GM23338 (cell line): ENCODE measurements around the gene REV3L. TPM values are rescaled to one million over a fixed set of nuclear protein-coding genes. Genes with fewer than 3 reads are reported as not detected.

Source experiments
- ATAC-seq: fragments of 200-7000 bp; cut with Tn5 transposase; 3 replicates; pipeline ENCODE4 v1.9.1; 2020
- DNase-seq: peaks from one replicate; pipeline ENCODE4 v3.0.0-alpha.2; 2015; ENCODE audit warnings: low spot score
- H2AFZ ChIP-seq: fragments of 200-600 bp; sonication (generic); 2 replicates; pipeline ENCODE4 v1.8.0; 2016; ENCODE audit warnings: antibody characterized with exemption, mild to moderate bottlenecking, moderate library complexity
- H3F3A ChIP-seq: fragments of 200-600 bp; sonication (generic); replicated peaks from 2 replicates; pipeline ENCODE4 v1.8.0; 2017; ENCODE audit warnings: antibody characterized with exemption, mixed run types, low read depth
- H3K27ac ChIP-seq: fragments of 200-600 bp; sonication (generic); 2 replicates; pipeline ENCODE4 v1.6.1; 2016; ENCODE audit warnings: low read depth
- H3K27me3 ChIP-seq: fragments of 200-600 bp; sonication (generic); 2 replicates; pipeline ENCODE4 v1.8.0; 2016; ENCODE audit warnings: mild to moderate bottlenecking, mixed run types, moderate library complexity; ENCODE audit not compliant: insufficient read depth
- H3K36me3 ChIP-seq: fragments of 200-600 bp; sonication (generic); 2 replicates; pipeline ENCODE4 v1.8.0; 2016; ENCODE audit warnings: mild to moderate bottlenecking; ENCODE audit not compliant: insufficient read depth
- H3K4me1 ChIP-seq: fragments of 200-600 bp; sonication (generic); 2 replicates; pipeline ENCODE4 v1.8.0; 2016; ENCODE audit warnings: mild to moderate bottlenecking, moderate library complexity; ENCODE audit not compliant: insufficient read depth
- H3K4me2 ChIP-seq: fragments of 200-600 bp; sonication (generic); 2 replicates; pipeline ENCODE4 v1.7.1; 2017; ENCODE audit warnings: mixed run types
- H3K4me3 ChIP-seq: fragments of 200-600 bp; sonication (generic); 2 replicates; pipeline ENCODE4 v1.6.1; 2016; ENCODE audit warnings: mixed run types
- H3K79me2 ChIP-seq: fragments of 200-600 bp; sonication (generic); replicated peaks from 2 replicates; pipeline ENCODE4 v1.8.0; 2017; ENCODE audit warnings: mild to moderate bottlenecking; ENCODE audit not compliant: insufficient read depth
- H3K9me2 ChIP-seq: fragments of 200-600 bp; sonication (generic); 2 replicates; pipeline ENCODE4 v1.8.0; 2017; ENCODE audit not compliant: insufficient read depth
- H4K20me1 ChIP-seq: fragments of 200-600 bp; sonication (generic); replicated peaks from 2 replicates; pipeline ENCODE4 v1.8.0; 2017; ENCODE audit warnings: mild to moderate bottlenecking; ENCODE audit not compliant: insufficient read depth
- H3K27ac Mint-ChIP-seq: 2 replicates; pipeline ENCODE4 v1.8.0; 2020; ENCODE audit warnings: inconsistent platforms, mild to moderate bottlenecking, moderate library complexity, mixed read lengths
- H3K27me3 Mint-ChIP-seq: 3 replicates; pipeline ENCODE4 v1.8.0; 2022; ENCODE audit warnings: low read depth, mild to moderate bottlenecking, moderate library complexity, mixed read lengths, inconsistent platforms; ENCODE audit not compliant: insufficient read depth, poor library complexity
- H3K36me3 Mint-ChIP-seq: 3 replicates; pipeline ENCODE4 v1.8.0; 2021; ENCODE audit warnings: low read depth, mild to moderate bottlenecking, inconsistent platforms, moderate library complexity, mixed read lengths
- H3K4me1 Mint-ChIP-seq: 3 replicates; pipeline ENCODE4 v1.8.0; 2020; ENCODE audit warnings: mild to moderate bottlenecking, inconsistent platforms, mixed read lengths
- H3K4me3 Mint-ChIP-seq: 3 replicates; pipeline ENCODE4 v1.8.0; 2021; ENCODE audit warnings: moderate library complexity, mild to moderate bottlenecking, inconsistent platforms, mixed read lengths
- H3K9me3 Mint-ChIP-seq: 3 replicates; pipeline ENCODE4 v1.8.0; 2020; ENCODE audit warnings: moderate library complexity, mild to moderate bottlenecking, inconsistent platforms, mixed read lengths
- CREB1 ChIP-seq: fragments of 250-450 bp; sonication (Bioruptor Pico); IDR thresholded peaks from 2 replicates; pipeline ENCODE4 v1.5.0; 2020; ENCODE audit warnings: low read depth, mild to moderate bottlenecking, moderate library complexity
- EZH2phosphoT487 ChIP-seq: fragments of 200-600 bp; sonication (generic); IDR thresholded peaks from one replicate; pipeline ENCODE4 v1.8.1; 2018; ENCODE audit warnings: antibody characterized with exemption; ENCODE audit not compliant: unreplicated experiment
- JUNB ChIP-seq: IDR thresholded peaks from one replicate; pipeline ENCODE4 v1.6.1; 2016; ENCODE audit warnings: antibody characterized with exemption; ENCODE audit not compliant: unreplicated experiment
- NANOG ChIP-seq: IDR thresholded peaks from 2 replicates; pipeline ENCODE4 v1.6.1; 2016; ENCODE audit warnings: antibody characterized with exemption, borderline replicate concordance
- POLR2AphosphoS5 ChIP-seq: IDR thresholded peaks from 2 replicates; pipeline ENCODE4 v1.6.1; 2016; ENCODE audit warnings: antibody characterized with exemption, low read depth
- STAT1 ChIP-seq: IDR thresholded peaks from one replicate; pipeline ENCODE4 v1.6.1; 2016; ENCODE audit warnings: antibody characterized with exemption; ENCODE audit not compliant: unreplicated experiment
- ZNF114 ChIP-seq: fragments of 250-450 bp; sonication (Bioruptor Pico); IDR thresholded peaks from 2 replicates; pipeline ENCODE4 v1.5.0; 2020; ENCODE audit warnings: mild to moderate bottlenecking, moderate library complexity
- ZNF331 ChIP-seq: fragments of 250-450 bp; sonication (Bioruptor Pico); IDR thresholded peaks from 2 replicates; pipeline ENCODE4 v1.5.0; 2020; ENCODE audit warnings: low read depth, mild to moderate bottlenecking, moderate library complexity
- polyA plus RNA-seq: library from polyadenylated mRNA; unstranded; fragments of >200 nt; fragmentation: Nextera tagmentation; extraction: Ambion mirVana; gene quantifications from 2 replicates; pipeline ENCODE4 v1.2.1, GENCODE V29; 2016
- total RNA-seq: library from RNA; depleted of rRNA; stranded (reverse); fragments of >200 nt; shearing (Covaris generic); gene quantifications from 2 replicates; pipeline ENCODE4 v1.2.3, GENCODE V29; 2014
- TF ChIP-seq, protein P1 (sequence below): fragments of 250-450 bp; sonication (Bioruptor Pico); IDR thresholded peaks from 2 replicates; pipeline ENCODE4 v1.5.0; 2020; ENCODE audit warnings: mild to moderate bottlenecking, moderate library complexity
- TF ChIP-seq, protein P2 (sequence below), 2 experiments: fragments of 200-600 bp in 1 of 2; sonication (generic) in 1 of 2; conservative IDR thresholded peaks; 2 replicates each; pipeline versions ENCODE4 v1.5.1 to v1.6.1; 2016 to 2017; ENCODE audit warnings: antibody characterized with exemption in 2 of 2, low read depth in 2 of 2, mild to moderate bottlenecking in 2 of 2, moderate library complexity in 1 of 2
- TF ChIP-seq, protein P3 (sequence below): IDR thresholded peaks from 2 replicates; pipeline ENCODE4 v1.6.1; 2016; ENCODE audit warnings: antibody characterized with exemption
- TF ChIP-seq, protein P4 (sequence below): IDR thresholded peaks from one replicate; pipeline ENCODE4 v1.6.1; 2018; ENCODE audit warnings: antibody characterized with exemption; ENCODE audit not compliant: unreplicated experiment

The REV3L gene
- total and polyA plus RNA-seq, 2 experiments from 2014 or later = 8.3 to 13.1 TPM

DNA sequence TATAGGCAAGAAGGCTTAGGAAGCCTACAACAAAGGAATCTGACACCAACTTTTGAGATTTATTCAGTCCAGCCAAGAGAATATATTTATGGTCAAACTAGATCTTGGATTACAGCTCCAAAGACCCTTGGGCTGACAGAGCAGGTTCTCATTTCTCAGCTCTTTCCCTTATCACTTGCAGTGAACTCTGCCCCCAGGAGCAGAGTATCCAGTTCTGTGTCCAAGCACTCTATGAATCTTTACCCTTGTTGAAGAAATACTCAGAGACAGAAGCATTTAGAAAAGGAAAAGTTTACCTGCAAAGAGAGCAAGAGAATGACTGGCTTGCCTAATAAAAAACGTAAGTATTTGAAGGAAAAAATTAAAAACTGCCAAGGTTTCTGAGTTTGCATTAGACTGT, 205.2 kb downstream of the REV3L start:
- Mint-ChIP-seq H3K36me3 (peaks cover 81% of the 10 kb centered on the region), H3K27me3 (peaks cover 2% of the 10 kb centered on the region), H3K9me3 (peaks cover 13% of the 10 kb centered on the region), H3K4me1 (no peaks in the 10 kb centered on the region), H3K4me3 (no peak overlapping the region), H3K27ac (no peak overlapping the region)
- H3K9me2 ChIP-seq = peaks cover 7% of the 10 kb centered on the region
- no peak overlapping the region for H3K4me3 ChIP-seq
- peaks cover 13% of the 10 kb centered on the region for H3K36me3 ChIP-seq
- H3K4me1 ChIP-seq = no peaks in the 10 kb centered on the region
- TF ChIP-seq JUNB (no peak), NANOG (no peak), CREB1 (no peak), STAT1 (no peak), ZNF114 (CRISPR knock-in tag) (no peak), ZNF331 (CRISPR knock-in tag) (no peak), POLR2AphosphoS5 (no peak), EZH2phosphoT487 (no peak)
- TF ChIP-seq, protein P1, sequence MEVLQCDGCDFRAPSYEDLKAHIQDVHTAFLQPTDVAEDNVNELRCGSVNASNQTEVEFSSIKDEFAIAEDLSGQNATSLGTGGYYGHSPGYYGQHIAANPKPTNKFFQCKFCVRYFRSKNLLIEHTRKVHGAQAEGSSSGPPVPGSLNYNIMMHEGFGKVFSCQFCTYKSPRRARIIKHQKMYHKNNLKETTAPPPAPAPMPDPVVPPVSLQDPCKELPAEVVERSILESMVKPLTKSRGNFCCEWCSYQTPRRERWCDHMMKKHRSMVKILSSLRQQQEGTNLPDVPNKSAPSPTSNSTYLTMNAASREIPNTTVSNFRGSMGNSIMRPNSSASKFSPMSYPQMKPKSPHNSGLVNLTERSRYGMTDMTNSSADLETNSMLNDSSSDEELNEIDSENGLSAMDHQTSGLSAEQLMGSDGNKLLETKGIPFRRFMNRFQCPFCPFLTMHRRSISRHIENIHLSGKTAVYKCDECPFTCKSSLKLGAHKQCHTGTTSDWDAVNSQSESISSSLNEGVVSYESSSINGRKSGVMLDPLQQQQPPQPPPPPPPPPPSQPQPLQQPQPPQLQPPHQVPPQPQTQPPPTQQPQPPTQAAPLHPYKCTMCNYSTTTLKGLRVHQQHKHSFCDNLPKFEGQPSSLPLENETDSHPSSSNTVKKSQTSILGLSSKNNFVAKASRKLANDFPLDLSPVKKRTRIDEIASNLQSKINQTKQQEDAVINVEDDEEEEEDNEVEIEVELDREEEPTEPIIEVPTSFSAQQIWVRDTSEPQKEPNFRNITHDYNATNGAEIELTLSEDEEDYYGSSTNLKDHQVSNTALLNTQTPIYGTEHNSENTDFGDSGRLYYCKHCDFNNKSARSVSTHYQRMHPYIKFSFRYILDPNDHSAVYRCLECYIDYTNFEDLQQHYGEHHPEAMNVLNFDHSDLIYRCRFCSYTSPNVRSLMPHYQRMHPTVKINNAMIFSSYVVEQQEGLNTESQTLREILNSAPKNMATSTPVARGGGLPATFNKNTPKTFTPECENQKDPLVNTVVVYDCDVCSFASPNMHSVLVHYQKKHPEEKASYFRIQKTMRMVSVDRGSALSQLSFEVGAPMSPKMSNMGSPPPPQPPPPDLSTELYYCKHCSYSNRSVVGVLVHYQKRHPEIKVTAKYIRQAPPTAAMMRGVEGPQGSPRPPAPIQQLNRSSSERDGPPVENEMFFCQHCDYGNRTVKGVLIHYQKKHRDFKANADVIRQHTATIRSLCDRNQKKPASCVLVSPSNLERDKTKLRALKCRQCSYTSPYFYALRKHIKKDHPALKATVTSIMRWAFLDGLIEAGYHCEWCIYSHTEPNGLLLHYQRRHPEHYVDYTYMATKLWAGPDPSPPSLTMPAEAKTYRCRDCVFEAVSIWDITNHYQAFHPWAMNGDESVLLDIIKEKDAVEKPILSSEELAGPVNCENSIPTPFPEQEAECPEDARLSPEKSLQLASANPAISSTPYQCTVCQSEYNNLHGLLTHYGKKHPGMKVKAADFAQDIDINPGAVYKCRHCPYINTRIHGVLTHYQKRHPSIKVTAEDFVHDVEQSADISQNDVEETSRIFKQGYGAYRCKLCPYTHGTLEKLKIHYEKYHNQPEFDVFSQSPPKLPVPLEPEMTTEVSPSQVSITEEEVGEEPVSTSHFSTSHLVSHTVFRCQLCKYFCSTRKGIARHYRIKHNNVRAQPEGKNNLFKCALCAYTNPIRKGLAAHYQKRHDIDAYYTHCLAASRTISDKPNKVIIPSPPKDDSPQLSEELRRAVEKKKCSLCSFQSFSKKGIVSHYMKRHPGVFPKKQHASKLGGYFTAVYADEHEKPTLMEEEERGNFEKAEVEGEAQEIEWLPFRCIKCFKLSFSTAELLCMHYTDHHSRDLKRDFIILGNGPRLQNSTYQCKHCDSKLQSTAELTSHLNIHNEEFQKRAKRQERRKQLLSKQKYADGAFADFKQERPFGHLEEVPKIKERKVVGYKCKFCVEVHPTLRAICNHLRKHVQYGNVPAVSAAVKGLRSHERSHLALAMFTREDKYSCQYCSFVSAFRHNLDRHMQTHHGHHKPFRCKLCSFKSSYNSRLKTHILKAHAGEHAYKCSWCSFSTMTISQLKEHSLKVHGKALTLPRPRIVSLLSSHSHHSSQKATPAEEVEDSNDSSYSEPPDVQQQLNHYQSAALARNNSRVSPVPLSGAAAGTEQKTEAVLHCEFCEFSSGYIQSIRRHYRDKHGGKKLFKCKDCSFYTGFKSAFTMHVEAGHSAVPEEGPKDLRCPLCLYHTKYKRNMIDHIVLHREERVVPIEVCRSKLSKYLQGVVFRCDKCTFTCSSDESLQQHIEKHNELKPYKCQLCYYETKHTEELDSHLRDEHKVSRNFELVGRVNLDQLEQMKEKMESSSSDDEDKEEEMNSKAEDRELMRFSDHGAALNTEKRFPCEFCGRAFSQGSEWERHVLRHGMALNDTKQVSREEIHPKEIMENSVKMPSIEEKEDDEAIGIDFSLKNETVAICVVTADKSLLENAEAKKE (CRISPR knock-in tag) = no peak
- TF ChIP-seq, protein P2, sequence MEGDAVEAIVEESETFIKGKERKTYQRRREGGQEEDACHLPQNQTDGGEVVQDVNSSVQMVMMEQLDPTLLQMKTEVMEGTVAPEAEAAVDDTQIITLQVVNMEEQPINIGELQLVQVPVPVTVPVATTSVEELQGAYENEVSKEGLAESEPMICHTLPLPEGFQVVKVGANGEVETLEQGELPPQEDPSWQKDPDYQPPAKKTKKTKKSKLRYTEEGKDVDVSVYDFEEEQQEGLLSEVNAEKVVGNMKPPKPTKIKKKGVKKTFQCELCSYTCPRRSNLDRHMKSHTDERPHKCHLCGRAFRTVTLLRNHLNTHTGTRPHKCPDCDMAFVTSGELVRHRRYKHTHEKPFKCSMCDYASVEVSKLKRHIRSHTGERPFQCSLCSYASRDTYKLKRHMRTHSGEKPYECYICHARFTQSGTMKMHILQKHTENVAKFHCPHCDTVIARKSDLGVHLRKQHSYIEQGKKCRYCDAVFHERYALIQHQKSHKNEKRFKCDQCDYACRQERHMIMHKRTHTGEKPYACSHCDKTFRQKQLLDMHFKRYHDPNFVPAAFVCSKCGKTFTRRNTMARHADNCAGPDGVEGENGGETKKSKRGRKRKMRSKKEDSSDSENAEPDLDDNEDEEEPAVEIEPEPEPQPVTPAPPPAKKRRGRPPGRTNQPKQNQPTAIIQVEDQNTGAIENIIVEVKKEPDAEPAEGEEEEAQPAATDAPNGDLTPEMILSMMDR (conservative IDR thresholded peaks at IDR 0.05; ENCODE audit: low read depth in 2 of 2) = no peak
- TF ChIP-seq, protein P3, sequence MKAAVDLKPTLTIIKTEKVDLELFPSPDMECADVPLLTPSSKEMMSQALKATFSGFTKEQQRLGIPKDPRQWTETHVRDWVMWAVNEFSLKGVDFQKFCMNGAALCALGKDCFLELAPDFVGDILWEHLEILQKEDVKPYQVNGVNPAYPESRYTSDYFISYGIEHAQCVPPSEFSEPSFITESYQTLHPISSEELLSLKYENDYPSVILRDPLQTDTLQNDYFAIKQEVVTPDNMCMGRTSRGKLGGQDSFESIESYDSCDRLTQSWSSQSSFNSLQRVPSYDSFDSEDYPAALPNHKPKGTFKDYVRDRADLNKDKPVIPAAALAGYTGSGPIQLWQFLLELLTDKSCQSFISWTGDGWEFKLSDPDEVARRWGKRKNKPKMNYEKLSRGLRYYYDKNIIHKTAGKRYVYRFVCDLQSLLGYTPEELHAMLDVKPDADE = no peak
- TF ChIP-seq, protein P4, sequence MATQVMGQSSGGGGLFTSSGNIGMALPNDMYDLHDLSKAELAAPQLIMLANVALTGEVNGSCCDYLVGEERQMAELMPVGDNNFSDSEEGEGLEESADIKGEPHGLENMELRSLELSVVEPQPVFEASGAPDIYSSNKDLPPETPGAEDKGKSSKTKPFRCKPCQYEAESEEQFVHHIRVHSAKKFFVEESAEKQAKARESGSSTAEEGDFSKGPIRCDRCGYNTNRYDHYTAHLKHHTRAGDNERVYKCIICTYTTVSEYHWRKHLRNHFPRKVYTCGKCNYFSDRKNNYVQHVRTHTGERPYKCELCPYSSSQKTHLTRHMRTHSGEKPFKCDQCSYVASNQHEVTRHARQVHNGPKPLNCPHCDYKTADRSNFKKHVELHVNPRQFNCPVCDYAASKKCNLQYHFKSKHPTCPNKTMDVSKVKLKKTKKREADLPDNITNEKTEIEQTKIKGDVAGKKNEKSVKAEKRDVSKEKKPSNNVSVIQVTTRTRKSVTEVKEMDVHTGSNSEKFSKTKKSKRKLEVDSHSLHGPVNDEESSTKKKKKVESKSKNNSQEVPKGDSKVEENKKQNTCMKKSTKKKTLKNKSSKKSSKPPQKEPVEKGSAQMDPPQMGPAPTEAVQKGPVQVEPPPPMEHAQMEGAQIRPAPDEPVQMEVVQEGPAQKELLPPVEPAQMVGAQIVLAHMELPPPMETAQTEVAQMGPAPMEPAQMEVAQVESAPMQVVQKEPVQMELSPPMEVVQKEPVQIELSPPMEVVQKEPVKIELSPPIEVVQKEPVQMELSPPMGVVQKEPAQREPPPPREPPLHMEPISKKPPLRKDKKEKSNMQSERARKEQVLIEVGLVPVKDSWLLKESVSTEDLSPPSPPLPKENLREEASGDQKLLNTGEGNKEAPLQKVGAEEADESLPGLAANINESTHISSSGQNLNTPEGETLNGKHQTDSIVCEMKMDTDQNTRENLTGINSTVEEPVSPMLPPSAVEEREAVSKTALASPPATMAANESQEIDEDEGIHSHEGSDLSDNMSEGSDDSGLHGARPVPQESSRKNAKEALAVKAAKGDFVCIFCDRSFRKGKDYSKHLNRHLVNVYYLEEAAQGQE = no peak
- no peak for ATAC-seq
- no peak overlapping the region for H3K4me2 ChIP-seq
- H3K27ac ChIP-seq = no peak overlapping the region
- no peak for DNase-seq
- H3K79me2 ChIP-seq = no peaks in the 10 kb centered on the region
- H3K27me3 ChIP-seq = no peaks in the 10 kb centered on the region
- no peaks in the 10 kb centered on the region for H4K20me1 ChIP-seq
- no peaks in the 10 kb centered on the region for H3F3A ChIP-seq
- H2AFZ ChIP-seq = no peak overlapping the region
